ENCODE data around the gene GNAO1. TPM values are rescaled to one million over a fixed set of nuclear protein-coding genes. Genes with fewer than 3 reads are reported as not detected.
A peak's percentile ranks its signal among the peaks of the same experiment; 100 is the strongest.

GNAO1 gene
- total RNA-seq, 4 donors from 2014 or later, result 2.7 to 12.9 (median 6.1) TPM

- 74 to 83% methylated on average over 18 to 19 of the region's 22 CpGs for WGBS, 2 donors
- Histone ChIP-seq H3K4me3 (no peak overlapping the region), H3K27ac (no peak overlapping the region), H3K36me3 (no peaks in the 10 kb centered on the region), H3K27me3 (no peaks in the 10 kb centered on the region), H3K9me3 (no peaks in the 10 kb centered on the region), H3K4me1 (peaks cover 0 to 3% (median under 1%) of the 10 kb centered on the region in 4 donors)
- TF ChIP-seq POLR2A (IDR thresholded peaks at IDR 0.05) (no peak), EP300 (IDR thresholded peaks at IDR 0.05) (no peak), CTCF (IDR thresholded peaks at IDR 0.05) (no peak)
- no peak for DNase-seq (ENCODE audit: low spot score in 2 of 2)
Measured at GRCh38 chr16:56350491-56351405, 159.5 kb downstream of the GNAO1 start.

DNA sequence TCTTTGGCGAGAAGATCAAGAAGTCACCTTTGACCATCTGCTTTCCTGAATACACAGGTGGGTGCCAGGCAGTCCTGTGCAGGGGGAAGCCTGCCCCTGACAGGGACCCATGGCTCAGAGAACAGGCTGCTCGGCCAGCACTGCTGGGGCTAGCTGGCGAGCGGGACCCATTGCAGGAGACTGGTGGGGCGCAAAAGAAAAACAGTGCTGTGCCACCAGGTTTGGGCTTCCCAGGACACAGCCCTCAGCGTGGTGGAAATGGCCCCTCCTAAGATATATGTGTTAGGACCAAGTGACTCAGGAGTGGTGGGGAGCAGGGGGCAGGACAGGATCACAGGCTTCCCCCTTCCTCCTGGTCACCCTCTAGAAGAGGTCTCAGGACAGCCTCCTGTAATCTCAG is 160.2 kb downstream of the GNAO1 start:
- H3K27me3 ChIP-seq, result no peaks in the 10 kb centered on the region
- DNase-seq (ENCODE audit: low spot score in 2 of 2), result no peak
- TF ChIP-seq POLR2A (IDR thresholded peaks at IDR 0.05) (no peak), CTCF (IDR thresholded peaks at IDR 0.05) (no peak), EP300 (IDR thresholded peaks at IDR 0.05) (no peak)
- no peaks in the 10 kb centered on the region for H3K9me3 ChIP-seq
- 89 to 95% methylated on average over 6 of the region's 6 CpGs for WGBS, 2 donors
- no peak overlapping the region for H3K27ac ChIP-seq
- H3K4me3 ChIP-seq, result no peak overlapping the region
- H3K4me1 ChIP-seq, result peaks cover 0 to 9% (median 5%) of the 10 kb centered on the region in 4 donors
- no peaks in the 10 kb centered on the region for H3K36me3 ChIP-seq

- no peak overlapping the region for H3K27ac ChIP-seq
Measured at GRCh38 chr16:56352351-56353053, 161.2 kb downstream of the GNAO1 start.

DNA sequence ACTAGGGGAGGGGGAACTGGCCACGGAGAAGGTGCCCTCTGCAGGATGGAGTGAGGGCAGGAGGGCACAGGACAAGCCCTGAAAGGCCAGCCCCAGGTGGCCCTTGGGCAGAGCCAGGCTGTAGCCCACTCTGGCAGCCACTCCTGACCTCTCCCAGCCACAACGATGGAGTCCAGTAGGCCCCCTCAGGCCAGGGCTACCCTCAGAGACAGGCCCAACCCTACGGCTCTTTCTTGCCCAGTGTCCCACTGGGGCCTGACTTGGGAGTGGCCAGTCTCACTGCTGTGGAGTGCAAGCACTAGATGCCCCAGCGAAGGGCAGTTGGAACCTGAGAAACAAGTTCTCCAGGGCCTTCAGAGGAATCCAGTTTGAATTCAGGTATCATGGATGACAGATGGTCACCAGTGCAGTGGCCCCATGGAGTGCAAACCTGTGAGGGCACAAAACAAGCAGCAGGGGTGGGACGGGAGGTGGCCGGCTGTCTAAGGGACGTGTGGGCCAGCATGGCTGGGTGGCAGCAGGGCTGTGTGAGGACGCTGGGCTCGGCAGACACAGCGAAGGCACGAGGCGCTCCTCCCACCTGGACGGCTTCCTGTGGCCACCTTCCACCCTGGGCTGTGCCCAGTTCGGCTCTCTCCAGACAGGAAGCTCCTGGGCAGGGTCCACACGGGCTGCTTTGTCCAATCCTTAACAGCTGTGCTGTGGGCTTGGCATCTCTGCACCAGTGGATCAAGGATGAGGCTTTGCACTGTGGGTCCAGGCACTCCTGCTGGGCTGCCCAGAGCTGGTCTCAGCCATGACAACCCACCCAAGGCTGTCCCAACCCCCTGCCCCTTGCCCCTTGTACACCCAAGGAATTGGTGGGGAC is 162.0 kb downstream of the GNAO1 start:
- H3K36me3 ChIP-seq, result no peaks in the 10 kb centered on the region
- H3K27me3 ChIP-seq, result no peaks in the 10 kb centered on the region
- H3K27ac ChIP-seq, result no peak overlapping the region
- no peaks in the 10 kb centered on the region for H3K9me3 ChIP-seq
- H3K4me3 ChIP-seq, result no peak overlapping the region
- TF ChIP-seq POLR2A (IDR thresholded peaks at IDR 0.05) (no peak), CTCF (IDR thresholded peaks at IDR 0.05) (no peak), EP300 (IDR thresholded peaks at IDR 0.05) (no peak)
- peaks cover 0 to 19% (median 5%) of the 10 kb centered on the region in 4 donors for H3K4me1 ChIP-seq
- WGBS, 2 donors, result 85 to 87% methylated on average over 10 of the region's 15 CpGs
- peak in 1 of 2 donors; percentile 6 for DNase-seq (ENCODE audit: low spot score in 2 of 2)

More at GRCh38 chr16:56352351-56353053, 161.2 kb downstream of the GNAO1 start:
- Histone ChIP-seq H3K27me3 (no peaks in the 10 kb centered on the region), H3K9me3 (no peaks in the 10 kb centered on the region), H3K36me3 (no peaks in the 10 kb centered on the region), H3K4me1 (peaks cover 0 to 16% (median 5%) of the 10 kb centered on the region in 4 donors), H3K4me3 (no peak overlapping the region)
- WGBS, 2 donors, result 74 to 89% methylated on average over 3 to 6 of the region's 7 CpGs
- no peak for TF ChIP-seq CTCF (IDR thresholded peaks at IDR 0.05)
- no peak for TF ChIP-seq EP300 (IDR thresholded peaks at IDR 0.05)
- no peak for DNase-seq (ENCODE audit: low spot score in 2 of 2)
